ENCODE results near the gene MATCAP1. TPM values are rescaled to one million over a fixed set of nuclear protein-coding genes. Genes with fewer than 3 reads are reported as not detected.

Gene MATCAP1
- total and polyA plus RNA-seq, 12 donors = 12.6 to 237 (median 49.8) TPM

DNA sequence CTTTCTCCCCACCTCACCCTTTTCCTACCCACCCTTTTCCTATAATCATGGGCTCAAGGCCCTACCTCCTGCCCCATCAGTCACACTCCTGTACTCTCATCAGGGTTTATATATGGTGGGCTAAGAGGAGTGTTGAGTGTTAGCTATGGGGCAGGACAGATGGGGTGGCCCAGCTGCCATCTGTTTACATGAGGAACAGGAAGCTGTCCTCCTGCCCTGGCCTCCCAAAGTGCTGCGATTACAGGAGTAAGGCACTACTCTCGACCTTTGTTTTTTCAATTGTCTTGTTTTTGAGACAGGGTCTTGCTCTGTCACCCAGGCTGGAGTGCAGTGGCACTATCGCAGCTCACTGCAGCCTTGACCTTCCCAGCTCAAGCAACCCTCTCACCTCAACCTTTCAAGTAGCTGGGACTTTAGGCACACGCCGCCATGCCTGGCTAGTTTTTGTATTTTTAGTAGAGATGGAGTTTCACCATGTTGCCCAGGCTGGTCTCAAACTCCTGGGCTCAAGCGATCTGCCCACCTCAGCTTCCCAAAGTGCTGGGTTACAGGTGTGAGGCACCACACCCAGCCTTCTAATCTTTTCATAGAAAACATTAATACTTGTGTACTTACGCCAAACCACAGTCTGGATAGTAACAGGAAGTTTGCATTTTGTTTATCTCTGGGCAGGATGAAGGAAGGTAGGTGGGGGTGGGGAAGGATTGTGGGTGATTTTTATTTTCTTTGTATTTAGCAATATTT lies 25.7 kb downstream of the MATCAP1 start:
- Histone ChIP-seq H3K27ac (no peak overlapping the region), H3K4me1 (replicated peaks in 1 of 2) (peaks cover 20 to 41% of the 10 kb centered on the region in 2 donors), H3K36me3 (replicated peaks in 1 of 2) (no peaks in the 10 kb centered on the region), H3K27me3 (no peaks in the 10 kb centered on the region), H3K4me3 (no peak overlapping the region), H3K9me3 (replicated peaks in 1 of 3) (no peaks in the 10 kb centered on the region)
- TF ChIP-seq POLR2A (IDR thresholded peaks at IDR 0.05) (no peak), CTCF (IDR thresholded peaks at IDR 0.05) (no peak)
- WGBS, 4 donors = 71 to 80% (median 75%) methylated on average over 7 of the region's 7 CpGs
- peak in 2 of 7 donors; percentile 18 to 51 for DNase-seq
- intact Hi-C loops (cut with DNase I) = loop anchor here (5.0 to 10.0 kb wide), 4 partner anchors 51 to 181 kb away; partner anchors contain the start of gene PHAF1 (in 1 of the 2)

- no peaks in the 10 kb centered on the region for H3K9me3 ChIP-seq (replicated peaks in 1 of 3)
- H3K4me3 ChIP-seq = no peak overlapping the region
- H3K27me3 ChIP-seq = no peaks in the 10 kb centered on the region
- peak in 1 of 7 donors; percentile 5 for DNase-seq
- H3K36me3 ChIP-seq (replicated peaks in 1 of 2) = no peaks in the 10 kb centered on the region
- H3K4me1 ChIP-seq (replicated peaks in 1 of 2) = peaks cover 17 to 35% of the 10 kb centered on the region in 2 donors
- no peak overlapping the region for H3K27ac ChIP-seq
- intact Hi-C loops (cut with DNase I) = loop anchor here (5.0 to 10.0 kb wide), 4 partner anchors 50 to 180 kb away; partner anchors contain the start of gene PHAF1 (in 1 of the 2)
- 75 to 81% (median 77%) methylated on average over 7 of the region's 7 CpGs for WGBS, 4 donors
- TF ChIP-seq POLR2A (IDR thresholded peaks at IDR 0.05) = no peak
- no peak for TF ChIP-seq CTCF (IDR thresholded peaks at IDR 0.05)
Observed at GRCh38 chr16:67157106-67157748, 26.5 kb downstream of the MATCAP1 start.

GRCh38 chr16:67156143-67156844 lies 27.5 kb downstream of the MATCAP1 start:
- H3K27ac ChIP-seq = no peak overlapping the region
- no peak for TF ChIP-seq CTCF (IDR thresholded peaks at IDR 0.05)
- TF ChIP-seq POLR2A (IDR thresholded peaks at IDR 0.05) = no peak
- H3K4me3 ChIP-seq = no peak overlapping the region
- peak in 2 of 7 donors; percentile 7 to 26 for DNase-seq
- H3K27me3 ChIP-seq = no peaks in the 10 kb centered on the region
- 62 to 77% (median 71%) methylated on average over 13 to 15 of the region's 15 CpGs for WGBS, 4 donors
- intact Hi-C loops (cut with DNase I) = loop anchor here (5.0 to 10.0 kb wide), 4 partner anchors 49 to 179 kb away; partner anchors contain the start of gene PHAF1 (in 1 of the 2)
- peaks cover 9 to 28% of the 10 kb centered on the region in 2 donors for H3K4me1 ChIP-seq (replicated peaks in 1 of 2)
- no peaks in the 10 kb centered on the region for H3K36me3 ChIP-seq (replicated peaks in 1 of 2)
- no peaks in the 10 kb centered on the region for H3K9me3 ChIP-seq (replicated peaks in 1 of 3)
